ENCODE measurements around the gene SLC44A1.

Gene SLC44A1

GRCh38 chr9:105431424-105432246 lies 187.2 kb downstream of the SLC44A1 start:
- Histone ChIP-seq H3K27ac (no peak overlapping the region), H3K9me3 (replicated peaks in 1 of 11) (peaks cover 0 to 8% (median 0%) of the 10 kb centered on the region in 11 experiments; a peak in 4 of 22 replicates), H3K9ac (no peak overlapping the region), H3K4me3 (no peak overlapping the region), H3K36me3 (no peaks in the 10 kb centered on the region), H3K4me2 (no peak overlapping the region), H4K20me1 (no peaks in the 10 kb centered on the region), H3K4me1 (peaks cover 3 to 12% (median 7%) of the 10 kb centered on the region in 10 experiments; a peak in 17 of 20 replicates), H3K27me3 (no peaks in the 10 kb centered on the region)
- no peak for TF ChIP-seq Cebpa-rat (IDR thresholded peaks at IDR 0.05)

- H3K4me2 ChIP-seq: no peak overlapping the region
- H3K9ac ChIP-seq: no peak overlapping the region
- no peaks in the 10 kb centered on the region for H4K20me1 ChIP-seq
- peaks cover 0 to 8% (median 0%) of the 10 kb centered on the region in 11 experiments; a peak in 4 of 22 replicates for H3K9me3 ChIP-seq (replicated peaks in 1 of 11)
- no peak for TF ChIP-seq Cebpa-rat (IDR thresholded peaks at IDR 0.05)
- H3K4me3 ChIP-seq: no peak overlapping the region
- no peaks in the 10 kb centered on the region for H3K27me3 ChIP-seq
- no peaks in the 10 kb centered on the region for H3K36me3 ChIP-seq
- H3K4me1 ChIP-seq: peaks cover 3 to 12% (median 7%) of the 10 kb centered on the region in 10 experiments; a peak in 17 of 20 replicates
- H3K27ac ChIP-seq: no peak overlapping the region
Observed at GRCh38 chr9:105432247-105432842, 187.9 kb downstream of the SLC44A1 start.

GRCh38 chr9:105435453-105435852 lies 191.0 kb downstream of the SLC44A1 start:
- no peak overlapping the region for H3K9ac ChIP-seq
- peaks cover 3 to 13% (median 11%) of the 10 kb centered on the region in 10 experiments for H3K4me1 ChIP-seq
- no peak for TF ChIP-seq Cebpa-rat (IDR thresholded peaks at IDR 0.05)
- H4K20me1 ChIP-seq: no peaks in the 10 kb centered on the region
- no peak overlapping the region for H3K4me2 ChIP-seq
- H3K27me3 ChIP-seq: no peaks in the 10 kb centered on the region
- no peak overlapping the region for H3K4me3 ChIP-seq
- peaks cover 0 to 8% (median 0%) of the 10 kb centered on the region in 11 experiments; a peak in 4 of 22 replicates for H3K9me3 ChIP-seq (replicated peaks in 1 of 11)
- no peak overlapping the region for H3K27ac ChIP-seq
- no peaks in the 10 kb centered on the region for H3K36me3 ChIP-seq

GRCh38 chr9:105436783-105437182 lies 192.3 kb downstream of the SLC44A1 start:
- H3K9ac ChIP-seq: no peak overlapping the region
- no peak overlapping the region for H3K4me3 ChIP-seq
- H3K27ac ChIP-seq: no peak overlapping the region
- TF ChIP-seq Cebpa-rat (IDR thresholded peaks at IDR 0.05): no peak
- no peaks in the 10 kb centered on the region for H3K27me3 ChIP-seq
- H3K4me1 ChIP-seq: peaks cover 3 to 13% (median 11%) of the 10 kb centered on the region in 10 experiments
- H4K20me1 ChIP-seq: no peaks in the 10 kb centered on the region
- H3K36me3 ChIP-seq: no peaks in the 10 kb centered on the region
- no peak overlapping the region for H3K4me2 ChIP-seq
- H3K9me3 ChIP-seq (replicated peaks in 1 of 11): peaks cover 0 to 8% (median 0%) of the 10 kb centered on the region in 11 experiments; a peak in 4 of 22 replicates

- no peaks in the 10 kb centered on the region for H4K20me1 ChIP-seq
- no peak for TF ChIP-seq Cebpa-rat (IDR thresholded peaks at IDR 0.05)
- no peak overlapping the region for H3K4me2 ChIP-seq
Observed at GRCh38 chr9:105437704-105438103, 193.3 kb downstream of the SLC44A1 start.

GRCh38 chr9:105438141-105438806 lies 193.8 kb downstream of the SLC44A1 start:
- Histone ChIP-seq H3K4me2 (no peak overlapping the region), H3K9ac (no peak overlapping the region), H4K20me1 (no peaks in the 10 kb centered on the region), H3K27ac (no peak overlapping the region), H3K9me3 (replicated peaks in 1 of 11) (peaks cover 0 to 8% (median 0%) of the 10 kb centered on the region in 11 experiments; a peak in 4 of 22 replicates), H3K4me3 (no peak overlapping the region), H3K36me3 (no peaks in the 10 kb centered on the region), H3K4me1 (peaks cover 3 to 13% (median 11%) of the 10 kb centered on the region in 10 experiments), H3K27me3 (no peaks in the 10 kb centered on the region)
- TF ChIP-seq Cebpa-rat (IDR thresholded peaks at IDR 0.05): no peak

More at GRCh38 chr9:105437704-105438103, 193.3 kb downstream of the SLC44A1 start:
- Histone ChIP-seq H3K4me1 (peaks cover 3 to 13% (median 11%) of the 10 kb centered on the region in 10 experiments), H3K36me3 (no peaks in the 10 kb centered on the region), H3K9ac (no peak overlapping the region), H3K27ac (no peak overlapping the region), H3K27me3 (no peaks in the 10 kb centered on the region), H3K4me3 (no peak overlapping the region), H3K9me3 (replicated peaks in 1 of 11) (peaks cover 0 to 8% (median 0%) of the 10 kb centered on the region in 11 experiments; a peak in 4 of 22 replicates)

GRCh38 chr9:105439428-105439827 lies 195.0 kb downstream of the SLC44A1 start:
- no peak overlapping the region for H3K4me3 ChIP-seq

GRCh38 chr9:105441616-105442160 lies 197.2 kb downstream of the SLC44A1 start:
- no peak overlapping the region for H3K4me3 ChIP-seq
- H3K27me3 ChIP-seq: no peaks in the 10 kb centered on the region
- no peaks in the 10 kb centered on the region for H4K20me1 ChIP-seq
- no peak overlapping the region for H3K4me2 ChIP-seq
- no peaks in the 10 kb centered on the region for H3K9me3 ChIP-seq (replicated peaks in 1 of 11)
- no peaks in the 10 kb centered on the region for H3K36me3 ChIP-seq
- no peak overlapping the region for H3K27ac ChIP-seq
- H3K4me1 ChIP-seq: peaks cover 0 to 16% (median 2%) of the 10 kb centered on the region in 10 experiments; a peak in 9 of 20 replicates
- no peak overlapping the region for H3K9ac ChIP-seq
- no peak for TF ChIP-seq Cebpa-rat (IDR thresholded peaks at IDR 0.05)

More at GRCh38 chr9:105439428-105439827, 195.0 kb downstream of the SLC44A1 start:
- no peak for TF ChIP-seq Cebpa-rat (IDR thresholded peaks at IDR 0.05)
- H3K4me1 ChIP-seq: peaks cover 0 to 14% (median 3%) of the 10 kb centered on the region in 10 experiments; a peak in 13 of 20 replicates
- no peaks in the 10 kb centered on the region for H3K36me3 ChIP-seq
- H3K9me3 ChIP-seq (replicated peaks in 1 of 11): peaks cover 0 to 8% (median 0%) of the 10 kb centered on the region in 11 experiments; a peak in 4 of 22 replicates
- H3K27me3 ChIP-seq: no peaks in the 10 kb centered on the region
- no peak overlapping the region for H3K9ac ChIP-seq
- no peak overlapping the region for H3K27ac ChIP-seq
- no peaks in the 10 kb centered on the region for H4K20me1 ChIP-seq
- H3K4me2 ChIP-seq: peak overlapping the region in 3 of 11 experiments; percentile 8 to 60 (median 42); a peak in 4 of 22 replicates
